ENCODE measurements around the gene ZNF710.
A peak's percentile ranks its signal among the peaks of the same experiment; 100 is the strongest.

ZNF710 gene

DNA sequence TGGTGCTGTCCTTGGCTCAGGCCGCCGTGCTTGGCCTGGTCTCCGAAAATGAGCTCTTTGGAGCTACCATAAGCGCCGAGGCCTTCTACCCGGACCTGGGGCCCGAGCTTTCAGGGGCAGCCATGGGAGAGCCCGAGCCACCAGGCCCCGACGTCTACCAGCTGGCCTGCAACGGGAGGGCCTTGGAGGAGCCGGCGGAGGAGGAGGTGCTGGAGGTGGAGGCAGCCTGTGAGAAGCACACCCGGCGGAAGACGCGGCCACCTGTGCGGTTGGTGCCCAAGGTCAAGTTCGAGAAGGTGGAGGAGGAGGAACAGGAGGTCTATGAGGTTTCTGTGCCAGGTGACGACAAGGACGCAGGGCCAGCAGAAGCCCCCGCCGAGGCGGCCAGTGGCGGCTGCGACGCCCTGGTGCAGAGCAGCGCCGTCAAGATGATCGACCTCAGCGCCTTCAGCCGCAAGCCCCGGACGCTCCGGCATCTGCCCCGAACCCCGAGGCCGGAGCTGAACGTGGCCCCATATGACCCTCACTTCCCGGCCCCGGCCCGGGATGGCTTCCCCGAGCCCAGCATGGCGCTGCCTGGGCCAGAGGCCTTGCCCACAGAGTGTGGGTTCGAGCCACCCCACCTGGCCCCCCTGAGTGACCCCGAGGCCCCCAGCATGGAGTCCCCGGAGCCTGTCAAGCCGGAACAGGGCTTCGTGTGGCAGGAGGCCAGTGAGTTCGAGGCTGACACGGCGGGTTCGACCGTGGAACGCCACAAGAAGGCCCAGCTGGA is 66.2 kb downstream of the ZNF710 start:
- TF ChIP-seq, protein P1, sequence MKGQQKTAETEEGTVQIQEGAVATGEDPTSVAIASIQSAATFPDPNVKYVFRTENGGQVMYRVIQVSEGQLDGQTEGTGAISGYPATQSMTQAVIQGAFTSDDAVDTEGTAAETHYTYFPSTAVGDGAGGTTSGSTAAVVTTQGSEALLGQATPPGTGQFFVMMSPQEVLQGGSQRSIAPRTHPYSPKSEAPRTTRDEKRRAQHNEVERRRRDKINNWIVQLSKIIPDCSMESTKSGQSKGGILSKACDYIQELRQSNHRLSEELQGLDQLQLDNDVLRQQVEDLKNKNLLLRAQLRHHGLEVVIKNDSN (IDR thresholded peaks at IDR 0.05), result no peak
- TF ChIP-seq, protein P2, sequence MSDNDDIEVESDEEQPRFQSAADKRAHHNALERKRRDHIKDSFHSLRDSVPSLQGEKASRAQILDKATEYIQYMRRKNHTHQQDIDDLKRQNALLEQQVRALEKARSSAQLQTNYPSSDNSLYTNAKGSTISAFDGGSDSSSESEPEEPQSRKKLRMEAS (IDR thresholded peaks at IDR 0.05), result no peak

DNA sequence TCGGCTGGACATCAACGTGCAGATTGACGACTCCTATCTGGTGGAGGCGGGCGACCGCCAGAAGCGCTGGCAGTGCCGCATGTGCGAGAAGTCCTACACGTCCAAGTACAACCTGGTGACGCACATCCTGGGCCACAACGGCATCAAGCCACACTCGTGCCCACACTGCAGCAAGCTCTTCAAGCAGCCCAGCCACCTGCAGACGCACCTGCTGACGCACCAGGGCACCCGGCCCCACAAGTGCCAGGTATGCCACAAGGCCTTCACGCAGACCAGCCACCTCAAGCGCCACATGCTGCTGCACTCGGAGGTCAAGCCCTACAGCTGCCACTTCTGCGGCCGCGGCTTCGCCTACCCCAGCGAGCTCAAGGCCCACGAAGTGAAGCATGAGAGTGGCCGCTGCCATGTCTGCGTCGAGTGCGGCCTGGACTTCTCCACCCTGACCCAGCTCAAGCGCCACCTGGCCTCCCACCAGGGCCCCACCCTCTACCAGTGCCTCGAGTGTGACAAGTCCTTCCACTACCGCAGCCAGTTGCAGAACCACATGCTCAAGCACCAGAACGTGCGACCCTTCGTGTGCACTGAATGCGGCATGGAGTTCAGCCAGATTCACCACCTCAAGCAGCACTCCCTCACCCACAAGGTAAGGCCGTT is 67.0 kb downstream of the ZNF710 start:
- TF ChIP-seq TEAD4 (IDR thresholded peaks at IDR 0.05), result no peak
- no peak for TF ChIP-seq EP300 (IDR thresholded peaks at IDR 0.05; ENCODE audit: borderline replicate concordance)
- no peak for TF ChIP-seq NFIC (IDR thresholded peaks at IDR 0.05)
- TF ChIP-seq CREB1 (IDR thresholded peaks at IDR 0.05; ENCODE audit: low read depth), result no peak
- no peak for TF ChIP-seq ZBTB7A (IDR thresholded peaks at IDR 0.05; ENCODE audit: low read depth)
- TF ChIP-seq, protein P1 (IDR thresholded peaks at IDR 0.05), result no peak
- TF ChIP-seq TAF1 (IDR thresholded peaks at IDR 0.05; ENCODE audit: low read depth), result no peak
- no peak for TF ChIP-seq TCF12 (IDR thresholded peaks at IDR 0.05; ENCODE audit: low read depth)

DNA sequence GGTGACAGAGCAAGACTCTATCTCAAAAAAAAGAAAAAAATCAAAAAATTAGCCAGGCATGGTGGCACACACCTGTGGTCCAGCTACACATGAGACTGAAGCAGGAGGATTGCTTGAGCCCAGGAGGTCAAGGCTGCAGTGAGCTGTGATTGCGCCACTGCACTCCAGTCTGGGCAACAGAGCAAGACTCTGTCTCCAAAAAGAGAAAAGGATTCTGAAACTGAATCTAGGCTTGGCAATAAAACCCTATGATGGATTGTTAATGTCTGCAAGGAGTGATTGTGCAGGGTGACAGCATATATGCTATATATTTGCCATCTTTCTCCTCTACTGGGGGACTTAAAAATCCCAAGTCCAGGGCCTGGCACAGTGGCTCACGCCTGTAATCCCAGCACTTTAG is 69.5 kb downstream of the ZNF710 start:
- 0 out of 2 replicates have a peak, but pooled peaks have one; percentile 35 for TF ChIP-seq CEBPB (IDR thresholded peaks at IDR 0.05)

- TF ChIP-seq CREB1 (IDR thresholded peaks at IDR 0.05; ENCODE audit: low read depth), result no peak
- TF ChIP-seq, protein P2 (IDR thresholded peaks at IDR 0.05), result no peak
- no peak for TF ChIP-seq EP300 (IDR thresholded peaks at IDR 0.05; ENCODE audit: borderline replicate concordance)
- TF ChIP-seq, protein P1 (IDR thresholded peaks at IDR 0.05), result no peak
- peak; percentile 77 for TF ChIP-seq RAD21 (IDR thresholded peaks at IDR 0.05; ENCODE audit: low read depth)
These were observed 70.2 kb downstream of the ZNF710 start for GRCh38 chr15:90071220-90071807.

GRCh38 chr15:90072978-90073640 is 72.0 kb downstream of the ZNF710 start:
- TF ChIP-seq, protein P2 (IDR thresholded peaks at IDR 0.05), result no peak
- TF ChIP-seq EGR1 (IDR thresholded peaks at IDR 0.05), result no peak
- no peak for TF ChIP-seq ZBTB7A (IDR thresholded peaks at IDR 0.05; ENCODE audit: low read depth)
- no peak for TF ChIP-seq NFIC (IDR thresholded peaks at IDR 0.05)
- TF ChIP-seq, protein P3, sequence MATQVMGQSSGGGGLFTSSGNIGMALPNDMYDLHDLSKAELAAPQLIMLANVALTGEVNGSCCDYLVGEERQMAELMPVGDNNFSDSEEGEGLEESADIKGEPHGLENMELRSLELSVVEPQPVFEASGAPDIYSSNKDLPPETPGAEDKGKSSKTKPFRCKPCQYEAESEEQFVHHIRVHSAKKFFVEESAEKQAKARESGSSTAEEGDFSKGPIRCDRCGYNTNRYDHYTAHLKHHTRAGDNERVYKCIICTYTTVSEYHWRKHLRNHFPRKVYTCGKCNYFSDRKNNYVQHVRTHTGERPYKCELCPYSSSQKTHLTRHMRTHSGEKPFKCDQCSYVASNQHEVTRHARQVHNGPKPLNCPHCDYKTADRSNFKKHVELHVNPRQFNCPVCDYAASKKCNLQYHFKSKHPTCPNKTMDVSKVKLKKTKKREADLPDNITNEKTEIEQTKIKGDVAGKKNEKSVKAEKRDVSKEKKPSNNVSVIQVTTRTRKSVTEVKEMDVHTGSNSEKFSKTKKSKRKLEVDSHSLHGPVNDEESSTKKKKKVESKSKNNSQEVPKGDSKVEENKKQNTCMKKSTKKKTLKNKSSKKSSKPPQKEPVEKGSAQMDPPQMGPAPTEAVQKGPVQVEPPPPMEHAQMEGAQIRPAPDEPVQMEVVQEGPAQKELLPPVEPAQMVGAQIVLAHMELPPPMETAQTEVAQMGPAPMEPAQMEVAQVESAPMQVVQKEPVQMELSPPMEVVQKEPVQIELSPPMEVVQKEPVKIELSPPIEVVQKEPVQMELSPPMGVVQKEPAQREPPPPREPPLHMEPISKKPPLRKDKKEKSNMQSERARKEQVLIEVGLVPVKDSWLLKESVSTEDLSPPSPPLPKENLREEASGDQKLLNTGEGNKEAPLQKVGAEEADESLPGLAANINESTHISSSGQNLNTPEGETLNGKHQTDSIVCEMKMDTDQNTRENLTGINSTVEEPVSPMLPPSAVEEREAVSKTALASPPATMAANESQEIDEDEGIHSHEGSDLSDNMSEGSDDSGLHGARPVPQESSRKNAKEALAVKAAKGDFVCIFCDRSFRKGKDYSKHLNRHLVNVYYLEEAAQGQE (IDR thresholded peaks at IDR 0.05; ENCODE audit: low read depth), result no peak
- TF ChIP-seq CEBPB (IDR thresholded peaks at IDR 0.05), result no peak
- TF ChIP-seq TCF12 (IDR thresholded peaks at IDR 0.05; ENCODE audit: low read depth), result no peak
- no peak for TF ChIP-seq RAD21 (IDR thresholded peaks at IDR 0.05; ENCODE audit: low read depth)
- TF ChIP-seq, protein P1 (IDR thresholded peaks at IDR 0.05), result no peak
- TF ChIP-seq YY1 (IDR thresholded peaks at IDR 0.05; ENCODE audit: low read depth), result no peak

DNA sequence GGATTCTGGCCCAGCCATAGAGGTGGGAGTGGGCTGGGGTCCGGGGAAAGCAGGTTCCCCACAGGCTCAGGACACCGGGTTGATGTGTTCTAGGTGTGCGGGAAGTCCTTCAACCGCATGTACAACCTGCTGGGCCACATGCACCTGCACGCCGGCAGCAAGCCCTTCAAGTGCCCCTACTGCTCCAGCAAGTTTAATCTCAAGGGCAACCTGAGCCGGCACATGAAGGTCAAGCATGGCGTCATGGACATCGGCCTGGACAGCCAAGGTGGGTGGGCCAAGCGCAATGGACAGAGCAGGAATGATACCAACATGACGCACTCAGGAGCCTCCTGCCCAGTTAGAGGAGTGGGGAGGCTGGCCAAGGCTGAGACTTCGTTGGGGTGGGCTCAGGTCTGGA is 72.9 kb downstream of the ZNF710 start:
- TF ChIP-seq TEAD4 (IDR thresholded peaks at IDR 0.05) (no peak), EP300 (IDR thresholded peaks at IDR 0.05; ENCODE audit: borderline replicate concordance) (no peak)

DNA sequence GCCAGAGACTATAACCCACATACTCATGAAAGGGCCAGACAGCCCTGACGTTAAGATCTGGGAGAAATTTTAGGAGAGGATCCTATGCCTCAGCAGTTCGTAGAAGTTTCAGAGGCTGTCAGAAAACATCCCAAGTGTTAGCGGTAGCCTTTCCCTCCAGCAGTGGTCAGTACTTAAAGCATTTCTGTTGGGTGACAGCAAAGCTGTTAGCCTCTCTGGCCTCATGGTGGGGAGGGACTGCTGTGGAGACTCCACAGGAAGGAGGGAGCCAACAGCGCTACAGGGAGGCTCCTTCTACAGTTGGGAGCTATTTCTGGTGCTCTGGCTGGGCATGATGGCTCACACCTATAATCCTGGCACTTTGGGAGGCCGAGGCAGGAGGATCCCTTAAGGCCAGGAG is 73.8 kb downstream of the ZNF710 start:
- TF ChIP-seq CREB1 (IDR thresholded peaks at IDR 0.05; ENCODE audit: low read depth), result no peak
- no peak for TF ChIP-seq CEBPB (IDR thresholded peaks at IDR 0.05)
- no peak for TF ChIP-seq ZBTB7A (IDR thresholded peaks at IDR 0.05; ENCODE audit: low read depth)
- TF ChIP-seq YY1 (IDR thresholded peaks at IDR 0.05; ENCODE audit: low read depth), result no peak
- no peak for TF ChIP-seq NFIC (IDR thresholded peaks at IDR 0.05)
- no peak for TF ChIP-seq EP300 (IDR thresholded peaks at IDR 0.05; ENCODE audit: borderline replicate concordance)
- TF ChIP-seq RAD21 (IDR thresholded peaks at IDR 0.05; ENCODE audit: low read depth), result no peak
- TF ChIP-seq TEAD4 (IDR thresholded peaks at IDR 0.05), result no peak
- no peak for TF ChIP-seq TCF12 (IDR thresholded peaks at IDR 0.05; ENCODE audit: low read depth)
- TF ChIP-seq, protein P3 (IDR thresholded peaks at IDR 0.05; ENCODE audit: low read depth), result no peak
- TF ChIP-seq, protein P1 (IDR thresholded peaks at IDR 0.05), result no peak
- TF ChIP-seq, protein P2 (IDR thresholded peaks at IDR 0.05), result no peak
- no peak for TF ChIP-seq FOXM1 (IDR thresholded peaks at IDR 0.05; ENCODE audit: borderline replicate concordance, low read depth)
- TF ChIP-seq TAF1 (IDR thresholded peaks at IDR 0.05; ENCODE audit: low read depth), result no peak
- no peak for TF ChIP-seq EGR1 (IDR thresholded peaks at IDR 0.05)
